ENCODE data around the gene DPAGT1. TPM values are rescaled to one million over a fixed set of nuclear protein-coding genes. Genes with fewer than 3 reads are reported as not detected.
"Not testable (repeated sequence)": the region's sequence is repeated elsewhere in the genome, so short reads cannot be mapped to it uniquely, and the experiment has no call there.

The DPAGT1 gene
- total RNA-seq, 1 donor = 6.7 TPM

- H3K9me3 ChIP-seq (ENCODE audit: low read depth, low read length) = no peaks in the 10 kb centered on the region
- peaks cover 33% of the 10 kb centered on the region for H3K4me1 ChIP-seq (ENCODE audit: insufficient read depth, low read length)
- no peaks in the 10 kb centered on the region for H3K27me3 ChIP-seq (ENCODE audit: insufficient read depth, low read length)
- no peak overlapping the region for H3K4me3 ChIP-seq (ENCODE audit: low read length)
Measured at GRCh38 chr11:119065369-119065768, 36.3 kb downstream of the DPAGT1 start.

DNA sequence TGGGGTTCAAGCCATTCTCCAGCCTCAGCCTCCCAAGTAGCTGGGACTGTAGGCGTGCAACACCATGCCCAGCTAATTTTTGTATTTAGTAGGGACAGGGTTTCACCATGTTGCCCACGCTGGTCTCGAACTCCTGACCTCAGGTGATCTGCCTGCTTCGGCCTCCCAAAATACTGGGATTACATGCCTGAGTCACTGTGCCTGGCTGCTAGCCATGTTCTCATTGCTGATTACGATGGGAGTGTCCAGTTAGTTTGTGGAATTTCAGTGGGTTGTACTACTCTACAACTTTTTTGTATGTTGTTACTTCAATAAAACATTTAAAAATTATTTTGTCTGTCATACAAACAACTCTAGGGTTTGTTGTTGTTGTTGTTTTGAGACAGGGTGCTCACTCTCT lies 38.9 kb downstream of the DPAGT1 start:
- Histone ChIP-seq H3K4me3 (ENCODE audit: low read length) (no peak overlapping the region), H3K9me3 (ENCODE audit: low read depth, low read length) (no peaks in the 10 kb centered on the region), H3K27me3 (ENCODE audit: insufficient read depth, low read length) (no peaks in the 10 kb centered on the region), H3K4me1 (ENCODE audit: insufficient read depth, low read length) (peaks cover 24% of the 10 kb centered on the region)

DNA sequence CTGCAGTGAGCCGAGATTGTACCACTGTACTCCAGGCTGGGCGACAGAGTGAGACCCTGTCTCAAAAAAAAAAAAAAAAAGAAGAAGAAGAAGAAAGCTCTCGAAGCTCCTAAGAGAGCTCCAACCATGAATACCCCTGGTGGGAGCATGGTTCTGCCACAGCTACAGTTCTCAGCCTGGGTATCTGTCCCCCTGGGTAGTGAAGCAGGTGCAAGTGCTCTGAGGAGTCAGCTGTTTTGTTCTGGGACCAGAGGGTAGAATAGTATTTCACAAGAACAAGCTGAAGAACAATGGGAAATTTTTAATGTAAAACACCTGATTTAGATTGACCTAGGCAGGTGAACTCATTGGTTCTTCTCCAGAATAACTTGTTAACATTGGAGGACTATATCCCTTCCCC lies 40.4 kb downstream of the DPAGT1 start:
- H3K4me1 ChIP-seq (ENCODE audit: insufficient read depth, low read length) = peaks cover 23% of the 10 kb centered on the region
- H3K9me3 ChIP-seq (ENCODE audit: low read depth, low read length) = no peaks in the 10 kb centered on the region

DNA sequence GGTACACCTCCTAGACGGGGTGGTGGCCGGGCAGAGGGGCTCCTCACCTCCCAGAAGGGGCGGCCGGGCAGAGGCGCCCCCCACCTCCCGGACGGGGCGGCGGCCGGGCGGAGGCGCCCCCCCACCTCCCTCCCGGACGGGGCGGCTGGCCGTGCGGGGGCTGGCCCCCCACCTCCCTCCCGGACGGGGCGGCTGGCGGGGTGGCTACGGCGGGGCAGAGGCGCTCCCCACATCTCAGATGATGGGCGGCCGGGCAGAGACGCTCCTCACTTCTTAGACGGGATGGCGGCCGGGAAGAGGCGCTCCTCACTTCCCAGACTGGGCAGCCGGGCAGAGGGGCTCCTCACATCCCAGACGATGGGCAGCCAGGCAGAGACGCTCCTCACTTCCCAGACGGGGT lies 42.5 kb downstream of the DPAGT1 start:
- not testable (repeated sequence) for H3K27me3 ChIP-seq (ENCODE audit: insufficient read depth, low read length); H3K9me3 ChIP-seq (ENCODE audit: low read depth, low read length); H3K4me3 ChIP-seq (ENCODE audit: low read length)
- H3K4me1 ChIP-seq (ENCODE audit: insufficient read depth, low read length) = peaks cover 30% of the 10 kb centered on the region

More for the DNA sequence above, 40.4 kb downstream of the DPAGT1 start:
- no peak overlapping the region for H3K4me3 ChIP-seq (ENCODE audit: low read length)
- no peaks in the 10 kb centered on the region for H3K27me3 ChIP-seq (ENCODE audit: insufficient read depth, low read length)

DNA sequence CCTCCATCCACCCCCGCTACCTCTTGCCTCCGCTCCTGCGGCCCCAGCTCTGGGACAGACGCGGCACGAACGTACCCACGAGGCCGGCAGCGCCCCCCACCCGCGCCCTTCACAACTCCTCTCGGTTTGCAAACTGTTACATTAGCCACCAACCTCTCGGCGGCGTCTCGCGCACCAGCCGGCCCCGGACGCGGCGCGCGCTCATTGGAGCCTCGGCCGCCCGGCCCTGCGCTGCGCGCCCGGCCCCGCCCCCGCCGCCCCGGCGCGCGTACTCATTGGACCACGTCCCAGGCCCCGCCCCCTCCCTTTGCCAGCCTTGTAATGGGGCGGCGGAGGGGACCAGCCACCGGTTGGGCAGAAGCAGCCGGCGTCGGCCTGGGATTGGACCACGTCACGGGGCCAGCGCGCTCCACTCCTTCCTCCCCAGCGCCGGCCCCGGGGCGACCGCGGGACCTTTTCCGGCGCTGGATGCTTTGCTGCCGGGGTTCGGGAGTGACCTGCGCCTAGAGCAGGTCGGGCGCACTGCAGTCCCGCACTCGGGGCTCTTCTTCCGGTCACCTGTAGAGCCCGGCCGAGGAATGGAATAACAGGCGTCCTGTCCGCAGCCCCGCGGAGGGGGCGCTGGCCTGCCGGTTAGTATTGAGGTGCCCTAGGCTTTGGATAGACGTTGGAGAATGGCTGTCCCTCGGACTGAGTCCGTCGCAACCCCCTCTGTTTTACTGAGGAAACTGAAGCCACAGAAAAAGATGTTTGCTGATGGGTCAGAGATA lies 44.5 kb downstream of the DPAGT1 start, which contains the start of gene HYOU1:
HYOU1 (minus strand) TSS at position 206 of the 770 bp plus-strand sequence. CDS start 1,045 bp downstream, outside the sequence.
- peak within 1 kb of the TSS; percentile 88 for H3K4me3 ChIP-seq (ENCODE audit: low read length)
- H3K4me1 ChIP-seq (ENCODE audit: insufficient read depth, low read length) = peaks cover 30% of the 10 kb centered on the region
- H3K27me3 ChIP-seq (ENCODE audit: insufficient read depth, low read length) = no peaks in the 10 kb centered on the region
- H3K9me3 ChIP-seq (ENCODE audit: low read depth, low read length) = no peaks in the 10 kb centered on the region

DNA sequence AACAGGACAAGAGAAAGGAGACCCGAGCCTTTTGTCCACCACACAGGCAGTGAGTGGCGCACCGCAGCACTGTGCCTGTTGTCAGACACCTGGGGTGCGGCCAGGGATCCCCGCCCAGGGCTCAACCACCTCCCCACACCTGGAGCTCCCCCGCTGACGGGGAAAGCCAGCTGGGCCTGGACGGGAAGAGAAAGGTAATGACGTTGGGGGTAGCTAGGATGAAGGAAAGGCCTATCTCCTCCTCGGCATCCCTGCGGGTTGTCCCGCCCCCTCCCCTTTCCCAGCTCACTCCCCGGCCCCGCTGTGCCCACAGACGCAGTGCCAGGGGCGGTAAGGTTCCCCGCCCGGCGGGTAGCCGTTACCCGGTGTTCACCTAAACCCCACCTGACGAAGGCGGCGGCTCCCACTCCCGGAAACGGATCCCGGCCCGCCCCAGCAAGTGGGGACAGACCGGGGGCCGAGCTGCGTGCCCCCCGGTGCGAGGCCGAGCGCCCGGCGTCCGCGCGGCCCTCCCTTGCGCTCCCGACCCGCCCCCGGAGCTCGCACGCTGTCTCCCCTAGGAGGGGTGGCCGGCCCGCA lies 45.1 kb downstream of the DPAGT1 start:
- peak overlapping the region; percentile 73 for H3K4me3 ChIP-seq (ENCODE audit: low read length)
- H3K9me3 ChIP-seq (ENCODE audit: low read depth, low read length) = no peaks in the 10 kb centered on the region
- H3K4me1 ChIP-seq (ENCODE audit: insufficient read depth, low read length) = peaks cover 30% of the 10 kb centered on the region
- no peaks in the 10 kb centered on the region for H3K27me3 ChIP-seq (ENCODE audit: insufficient read depth, low read length)

GRCh38 chr11:119055901-119056300 lies 45.8 kb downstream of the DPAGT1 start:
- no peaks in the 10 kb centered on the region for H3K27me3 ChIP-seq (ENCODE audit: insufficient read depth, low read length)
- peaks cover 30% of the 10 kb centered on the region for H3K4me1 ChIP-seq (ENCODE audit: insufficient read depth, low read length)
- H3K9me3 ChIP-seq (ENCODE audit: low read depth, low read length) = no peaks in the 10 kb centered on the region
- H3K4me3 ChIP-seq (ENCODE audit: low read length) = peak overlapping the region; percentile 73

- Histone ChIP-seq H3K4me1 (ENCODE audit: insufficient read depth, low read length) (peaks cover 30% of the 10 kb centered on the region), H3K9me3 (ENCODE audit: low read depth, low read length) (no peaks in the 10 kb centered on the region), H3K4me3 (ENCODE audit: low read length) (no peak overlapping the region), H3K27me3 (ENCODE audit: insufficient read depth, low read length) (no peaks in the 10 kb centered on the region)
Measured at GRCh38 chr11:119054418-119054817, 47.2 kb downstream of the DPAGT1 start.

- H3K9me3 ChIP-seq (ENCODE audit: low read depth, low read length) = no peaks in the 10 kb centered on the region
- peaks cover 19% of the 10 kb centered on the region for H3K4me1 ChIP-seq (ENCODE audit: insufficient read depth, low read length)
- H3K27me3 ChIP-seq (ENCODE audit: insufficient read depth, low read length) = no peaks in the 10 kb centered on the region
Measured at GRCh38 chr11:119052163-119052814, 49.4 kb downstream of the DPAGT1 start.

DNA sequence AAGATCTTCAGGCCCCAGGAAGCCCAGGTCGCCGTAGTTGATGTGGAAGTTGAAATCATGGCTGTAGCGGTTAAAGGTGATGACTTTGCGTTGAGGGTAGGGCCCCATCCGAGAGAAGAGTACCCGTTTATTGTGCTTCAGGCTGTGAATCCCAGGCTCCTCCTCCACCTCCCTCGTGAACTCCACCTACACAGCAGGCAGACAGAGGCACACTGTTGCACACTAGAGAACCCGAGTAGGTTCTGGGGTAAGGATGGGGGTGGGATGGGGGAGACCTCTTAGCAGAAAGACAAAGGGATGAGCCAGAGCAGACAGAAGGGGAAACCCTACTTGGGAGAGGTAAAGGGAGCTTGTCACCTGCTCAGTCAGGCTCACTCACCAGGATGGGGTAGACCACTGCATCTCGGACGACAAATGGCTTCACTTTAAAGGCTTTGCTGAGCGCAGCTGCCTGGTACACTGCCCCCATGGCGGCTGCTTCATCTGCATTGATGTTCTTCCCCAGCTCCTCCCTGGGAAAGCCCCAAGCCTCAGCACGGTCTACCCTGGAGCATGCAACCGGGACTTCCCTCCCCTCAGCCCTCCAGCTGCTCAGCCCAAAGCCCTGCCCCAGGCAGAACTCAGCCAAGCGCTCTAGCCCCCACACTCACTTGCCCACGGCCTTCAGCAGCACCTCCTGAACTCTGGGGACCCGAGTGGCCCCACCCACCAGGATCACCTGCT lies 50.1 kb downstream of the DPAGT1 start:
- no peak overlapping the region for H3K4me3 ChIP-seq (ENCODE audit: low read length)
- H3K9me3 ChIP-seq (ENCODE audit: low read depth, low read length) = no peaks in the 10 kb centered on the region
- H3K4me1 ChIP-seq (ENCODE audit: insufficient read depth, low read length) = peaks cover 19% of the 10 kb centered on the region
- H3K27me3 ChIP-seq (ENCODE audit: insufficient read depth, low read length) = no peaks in the 10 kb centered on the region

More at GRCh38 chr11:119052163-119052814, 49.4 kb downstream of the DPAGT1 start:
- no peak overlapping the region for H3K4me3 ChIP-seq (ENCODE audit: low read length)

GRCh38 chr11:119049081-119049480 lies 52.6 kb downstream of the DPAGT1 start:
- no peaks in the 10 kb centered on the region for H3K4me1 ChIP-seq (ENCODE audit: insufficient read depth, low read length)
- no peaks in the 10 kb centered on the region for H3K9me3 ChIP-seq (ENCODE audit: low read depth, low read length)
- no peak overlapping the region for H3K4me3 ChIP-seq (ENCODE audit: low read length)
- H3K27me3 ChIP-seq (ENCODE audit: insufficient read depth, low read length) = no peaks in the 10 kb centered on the region

DNA sequence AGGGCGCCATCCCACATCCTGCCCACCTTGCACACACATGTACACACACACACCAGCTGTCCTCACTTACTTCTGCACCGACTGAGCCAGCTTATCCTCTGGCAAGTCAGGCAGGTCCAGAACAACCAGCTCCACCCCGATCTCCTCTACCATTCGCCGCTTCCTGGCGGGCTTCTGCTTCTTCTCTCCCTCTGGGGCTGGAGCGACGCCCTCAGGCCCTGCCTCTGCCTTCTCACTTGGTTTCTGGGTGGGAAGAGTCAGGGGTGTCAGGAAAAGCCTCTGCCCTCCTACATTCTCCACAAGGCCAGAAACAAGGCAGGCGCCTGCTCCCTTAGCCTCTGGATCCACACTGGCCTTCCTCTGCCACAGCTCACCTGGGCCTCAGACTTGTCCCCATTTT lies 53.0 kb downstream of the DPAGT1 start:
- Histone ChIP-seq H3K4me1 (ENCODE audit: insufficient read depth, low read length) (no peaks in the 10 kb centered on the region), H3K27me3 (ENCODE audit: insufficient read depth, low read length) (no peaks in the 10 kb centered on the region), H3K9me3 (ENCODE audit: low read depth, low read length) (no peaks in the 10 kb centered on the region), H3K4me3 (ENCODE audit: low read length) (no peak overlapping the region)

GRCh38 chr11:119047205-119047604 lies 54.4 kb downstream of the DPAGT1 start:
- Histone ChIP-seq H3K27me3 (ENCODE audit: insufficient read depth, low read length) (no peaks in the 10 kb centered on the region), H3K9me3 (ENCODE audit: low read depth, low read length) (no peaks in the 10 kb centered on the region), H3K4me3 (ENCODE audit: low read length) (no peak overlapping the region), H3K4me1 (ENCODE audit: insufficient read depth, low read length) (no peaks in the 10 kb centered on the region)
